Body of pancreas (tissue), 4 donors: Measurements from ENCODE around the gene MYO6. TPM values are rescaled to one million over a fixed set of nuclear protein-coding genes. Genes with fewer than 3 reads are reported as not detected.
A peak's percentile ranks its signal among the peaks of the same experiment; 100 is the strongest.

Source experiments
- ATAC-seq: fragments of 150-250 bp; one replicate; pipeline ENCODE4 v1.9.1; 2016
- DNase-seq, 4 donors: peaks; one replicate each; pipeline ENCODE4 v3.0.0-alpha.2; 2019
- H3K27ac ChIP-seq, 4 donors: fragments of 200-600 bp; sonication (generic); 1 replicate in 3 of 4; 2 replicates in 1 of 4; pipeline versions ENCODE4 v1.5.1 to v1.6.1; 2016 to 2019; ENCODE audit warnings: mild to moderate bottlenecking in 1 of 4, mixed read lengths in 1 of 4, moderate library complexity in 1 of 4
- H3K27me3 ChIP-seq, 2 donors: fragments of 200-600 bp; sonication (generic); one replicate each; pipeline ENCODE4 v1.6.0; 2016; ENCODE audit warnings: mild to moderate bottlenecking in 1 of 2
- H3K36me3 ChIP-seq, 2 donors: fragments of 200-600 bp; sonication (generic); replicated peaks in 1 of 2; 2 replicates each; pipeline ENCODE4 v1.5.1; 2016; ENCODE audit warnings: low read depth in 2 of 2; ENCODE audit not compliant: insufficient read depth in 1 of 2
- H3K4me1 ChIP-seq: fragments of 200-600 bp; sonication (generic); one replicate; pipeline ENCODE4 v1.6.0; 2016
- H3K4me3 ChIP-seq, 2 donors: fragments of 200-600 bp; sonication (generic); 1 replicate in 1 of 2; 2 replicates in 1 of 2; pipeline ENCODE4 v1.5.1; 2016 to 2019
- H3K9me3 ChIP-seq, 3 donors: fragments of 200-600 bp; sonication (generic); 1 replicate in 2 of 3; 2 replicates in 1 of 3; pipeline ENCODE4 v1.5.1; 2016
- POLR2A ChIP-seq, 3 donors: fragments of 450-650 bp; IDR thresholded peaks; one replicate each; pipeline ENCODE4 v1.6.1; 2016; ENCODE audit warnings: antibody characterized with exemption in 3 of 3, mild to moderate bottlenecking in 2 of 3
- WGBS, 2 donors: methylation state at CpG; one replicate each; pipeline ENCODE4 v1.1.5; 2017; 5-methylcytosine and 5-hydroxymethylcytosine counted together
- intact Hi-C: fragments of 100-400 bp; cut with DNase I; formaldehyde crosslinking; loops from one replicate; pipeline ENCODE4 v1.15.1; 2023
- total RNA-seq, 2 donors: library from RNA; depleted of rRNA; stranded (reverse); fragments of >200 nt; gene quantifications; one replicate each; pipeline ENCODE4 v1.1.0, GENCODE V29; 2016
- TF ChIP-seq, protein P1 (sequence below), 7 experiments: fragments of 450-650 bp in 4 of 7; fragments of 200-600 bp in 3 of 7; sonication (generic) in 3 of 7; IDR thresholded peaks; one replicate each; pipeline ENCODE4 v1.5.1; 2016 to 2019; ENCODE audit warnings: antibody characterized with exemption in 7 of 7

Gene MYO6
- total RNA-seq, 2 donors from 2014 or later = 21.0 to 29.7 TPM

DNA sequence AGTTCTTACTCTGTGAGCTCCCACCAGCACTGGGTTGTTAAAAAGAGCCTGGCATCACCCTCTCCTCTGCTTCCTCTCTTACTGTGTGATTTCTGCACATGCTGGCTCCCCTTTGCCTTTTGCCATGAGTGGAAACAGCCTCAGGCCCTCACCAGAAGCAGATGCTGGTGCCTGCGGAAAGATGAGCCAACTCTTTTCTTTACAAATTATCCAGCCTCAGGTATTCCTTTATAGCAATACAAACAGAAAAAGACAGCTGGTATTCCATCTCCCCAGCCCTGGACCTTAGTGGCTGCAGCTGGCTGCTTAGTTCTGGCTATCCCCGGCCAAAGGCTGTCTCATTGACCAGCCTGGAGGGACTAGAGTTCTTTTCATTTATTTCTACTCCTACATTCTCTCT lies 194.3 kb downstream of the MYO6 start:
- 85 to 92% methylated on average over 2 of the region's 2 CpGs for WGBS, 2 donors
- H3K27me3 ChIP-seq = no peaks in the 10 kb centered on the region
- no peak overlapping the region for H3K27ac ChIP-seq
- peaks cover 20% of the 10 kb centered on the region for H3K4me1 ChIP-seq
- no peak overlapping the region for H3K4me3 ChIP-seq
- no peak for DNase-seq
- H3K36me3 ChIP-seq = no peaks in the 10 kb centered on the region
- TF ChIP-seq, protein P1, sequence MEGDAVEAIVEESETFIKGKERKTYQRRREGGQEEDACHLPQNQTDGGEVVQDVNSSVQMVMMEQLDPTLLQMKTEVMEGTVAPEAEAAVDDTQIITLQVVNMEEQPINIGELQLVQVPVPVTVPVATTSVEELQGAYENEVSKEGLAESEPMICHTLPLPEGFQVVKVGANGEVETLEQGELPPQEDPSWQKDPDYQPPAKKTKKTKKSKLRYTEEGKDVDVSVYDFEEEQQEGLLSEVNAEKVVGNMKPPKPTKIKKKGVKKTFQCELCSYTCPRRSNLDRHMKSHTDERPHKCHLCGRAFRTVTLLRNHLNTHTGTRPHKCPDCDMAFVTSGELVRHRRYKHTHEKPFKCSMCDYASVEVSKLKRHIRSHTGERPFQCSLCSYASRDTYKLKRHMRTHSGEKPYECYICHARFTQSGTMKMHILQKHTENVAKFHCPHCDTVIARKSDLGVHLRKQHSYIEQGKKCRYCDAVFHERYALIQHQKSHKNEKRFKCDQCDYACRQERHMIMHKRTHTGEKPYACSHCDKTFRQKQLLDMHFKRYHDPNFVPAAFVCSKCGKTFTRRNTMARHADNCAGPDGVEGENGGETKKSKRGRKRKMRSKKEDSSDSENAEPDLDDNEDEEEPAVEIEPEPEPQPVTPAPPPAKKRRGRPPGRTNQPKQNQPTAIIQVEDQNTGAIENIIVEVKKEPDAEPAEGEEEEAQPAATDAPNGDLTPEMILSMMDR (IDR thresholded peaks at IDR 0.05) = no peak
- no peak for TF ChIP-seq POLR2A (IDR thresholded peaks at IDR 0.05)
- no peaks in the 10 kb centered on the region for H3K9me3 ChIP-seq
- intact Hi-C loops = no loop called here
- ATAC-seq = no peak

DNA sequence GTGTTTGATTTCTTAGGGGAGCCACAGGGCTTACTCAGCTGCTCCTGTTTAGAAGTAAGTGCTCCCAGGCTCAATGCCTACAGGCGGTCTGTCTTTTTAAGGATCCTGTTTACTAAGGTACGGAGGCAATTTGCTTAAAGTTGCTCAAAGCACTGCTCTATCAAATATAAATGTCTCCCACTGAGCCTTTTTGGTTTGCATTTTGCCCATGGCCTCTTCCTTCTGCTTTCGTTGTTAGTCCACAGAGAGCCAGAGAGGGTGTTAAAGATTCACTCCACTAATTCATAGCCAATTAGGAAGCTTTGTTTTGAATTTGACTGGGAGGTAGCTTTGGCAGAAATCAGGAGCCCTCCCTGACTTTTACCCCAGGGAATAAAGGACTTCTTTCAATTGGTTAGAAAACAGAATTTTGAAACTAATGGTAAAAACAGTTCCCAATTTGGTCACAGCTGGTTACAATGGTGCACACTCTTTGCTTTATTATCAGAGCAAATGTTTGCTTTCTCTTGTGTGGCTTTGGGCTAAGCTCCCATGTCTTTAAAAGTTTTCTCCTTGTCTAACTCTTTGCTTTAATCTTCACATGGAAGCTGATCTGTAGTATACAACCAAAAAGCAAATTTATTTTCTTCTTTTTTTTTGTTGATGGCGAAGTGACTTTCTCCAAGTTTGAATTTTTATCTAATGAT lies 197.2 kb downstream of the MYO6 start:
- 21 to 22% methylated on average over 4 of the region's 4 CpGs for WGBS, 2 donors
- Histone ChIP-seq H3K27ac (peak overlapping the region; percentile 14 to 71 (median 60)), H3K36me3 (no peaks in the 10 kb centered on the region), H3K27me3 (no peaks in the 10 kb centered on the region), H3K4me3 (no peak overlapping the region), H3K9me3 (no peaks in the 10 kb centered on the region), H3K4me1 (peaks cover 20% of the 10 kb centered on the region)
- intact Hi-C loops = no loop called here
- DNase-seq = no peak
- ATAC-seq = peak; percentile 50
- TF ChIP-seq, protein P1 (IDR thresholded peaks at IDR 0.05) = no peak
- TF ChIP-seq POLR2A (IDR thresholded peaks at IDR 0.05) = no peak

DNA sequence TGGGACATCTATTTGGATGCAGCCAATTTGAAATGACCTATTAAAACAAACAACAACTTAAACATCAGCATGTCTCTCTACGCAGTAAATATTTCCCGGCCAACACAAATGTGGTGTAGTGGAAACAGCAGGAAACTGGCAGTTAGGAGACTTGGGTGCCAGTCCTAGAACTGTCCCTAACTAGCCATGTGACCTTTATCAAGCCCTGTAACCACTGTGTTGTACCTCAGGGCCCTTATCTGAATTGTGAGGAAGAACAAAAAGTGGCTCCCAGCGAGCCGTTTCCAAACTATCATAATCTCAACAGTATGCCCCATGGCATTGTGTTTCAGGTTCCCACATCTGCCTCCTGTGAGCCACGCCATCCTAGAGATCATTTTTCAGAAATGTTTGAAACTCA lies 198.9 kb downstream of the MYO6 start:
- Histone ChIP-seq H3K27me3 (no peaks in the 10 kb centered on the region), H3K27ac (no peak overlapping the region), H3K9me3 (no peaks in the 10 kb centered on the region), H3K4me1 (peaks cover 20% of the 10 kb centered on the region), H3K4me3 (no peak overlapping the region), H3K36me3 (no peaks in the 10 kb centered on the region)
- no peak for ATAC-seq
- TF ChIP-seq, protein P1 (IDR thresholded peaks at IDR 0.05) = no peak
- no peak for TF ChIP-seq POLR2A (IDR thresholded peaks at IDR 0.05)
- no peak for DNase-seq
- WGBS, 2 donors = 65 to 73% methylated on average over 5 of the region's 5 CpGs
- intact Hi-C loops = no loop called here

DNA sequence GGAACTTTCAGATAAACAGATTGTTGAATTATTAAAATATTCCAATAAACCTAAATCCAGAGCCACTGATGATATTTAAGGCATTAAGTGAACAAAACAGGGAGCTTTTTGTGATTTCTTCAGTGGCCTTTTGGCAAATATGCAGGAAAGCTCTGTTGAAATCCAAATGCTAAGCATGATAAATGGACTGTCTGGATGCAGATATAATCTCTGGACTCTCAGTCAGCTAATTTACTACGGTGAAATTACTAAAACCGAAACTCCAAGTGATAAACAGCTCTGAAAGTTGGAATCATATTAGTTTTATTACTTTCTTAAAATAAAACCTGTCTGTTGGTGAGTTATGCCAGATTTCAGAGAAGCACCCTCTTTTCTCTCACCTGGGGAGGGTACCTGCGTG lies 203.1 kb downstream of the MYO6 start:
- WGBS, 2 donors = 36 to 44% methylated on average over 3 of the region's 3 CpGs
- H3K9me3 ChIP-seq = no peaks in the 10 kb centered on the region
- DNase-seq (no peak), ATAC-seq (peak; percentile 45)
- H3K27ac ChIP-seq = no peak overlapping the region
- no peak overlapping the region for H3K4me3 ChIP-seq
- no peaks in the 10 kb centered on the region for H3K36me3 ChIP-seq
- intact Hi-C loops = no loop called here
- no peaks in the 10 kb centered on the region for H3K27me3 ChIP-seq
- peaks cover 3% of the 10 kb centered on the region for H3K4me1 ChIP-seq
- TF ChIP-seq, protein P1 (IDR thresholded peaks at IDR 0.05) = no peak
- no peak for TF ChIP-seq POLR2A (IDR thresholded peaks at IDR 0.05)

DNA sequence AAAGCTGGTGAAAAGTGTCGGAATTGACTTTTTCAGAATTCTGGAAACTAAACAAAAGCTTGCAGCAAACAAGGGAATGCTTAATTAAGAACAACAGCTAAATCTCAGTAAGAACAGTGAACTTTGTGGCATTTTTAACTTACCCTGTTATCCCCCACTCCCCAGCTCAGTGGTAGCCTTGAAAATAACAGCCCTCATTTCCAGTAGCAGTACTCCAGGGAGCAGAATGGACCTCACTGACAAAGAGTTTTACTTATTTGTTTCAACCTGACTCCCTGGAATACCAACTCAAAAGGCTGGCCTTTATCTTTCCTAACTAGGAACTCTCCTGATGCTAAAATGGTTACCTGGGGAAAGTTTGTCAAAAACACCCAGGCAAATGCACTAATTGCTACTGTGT lies 214.5 kb downstream of the MYO6 start:
- WGBS, 2 donors = 82 to 93% methylated on average over 1 of the region's 1 CpG

More for the DNA sequence above, 214.5 kb downstream of the MYO6 start:
- intact Hi-C loops = no loop called here
- Histone ChIP-seq H3K27ac (no peak overlapping the region), H3K27me3 (no peaks in the 10 kb centered on the region), H3K4me1 (no peaks in the 10 kb centered on the region), H3K4me3 (no peak overlapping the region), H3K36me3 (no peaks in the 10 kb centered on the region), H3K9me3 (no peaks in the 10 kb centered on the region)
- no peak for ATAC-seq
- no peak for TF ChIP-seq POLR2A (IDR thresholded peaks at IDR 0.05)
- TF ChIP-seq, protein P1 (IDR thresholded peaks at IDR 0.05) = no peak
- DNase-seq = no peak
